ACC112 (cell line): ENCODE measurements around the gene LTBP2.

Experiments used
- H2AFZ ChIP-seq: fragments of 200-600 bp; sonication (generic); one replicate; pipeline ENCODE4 v1.6.0; 2017; ENCODE audit warnings: antibody characterized with exemption, low read length; ENCODE audit not compliant: unreplicated experiment
- H3K27ac ChIP-seq: fragments of 200-600 bp; sonication (generic); 2 replicates; pipeline ENCODE4 v1.5.1; 2014; ENCODE audit warnings: low read depth, mild to moderate bottlenecking, antibody characterized with exemption, low read length, moderate library complexity
- H3K27me3 ChIP-seq: fragments of 200-600 bp; sonication (generic); 2 replicates; pipeline ENCODE4 v1.6.1; 2014; ENCODE audit warnings: mild to moderate bottlenecking, antibody characterized with exemption, low read length, moderate library complexity, mixed read lengths; ENCODE audit not compliant: insufficient read depth
- H3K36me3 ChIP-seq: fragments of 200-600 bp; sonication (generic); 2 replicates; pipeline ENCODE4 v1.6.1; 2016; ENCODE audit warnings: mild to moderate bottlenecking, antibody characterized with exemption, low read length, moderate library complexity, mixed read lengths; ENCODE audit not compliant: insufficient read depth
- H3K4me1 ChIP-seq: fragments of 200-600 bp; sonication (generic); one replicate; pipeline ENCODE4 v1.6.1; 2016; ENCODE audit warnings: low read length, mixed read lengths; ENCODE audit not compliant: insufficient read depth, unreplicated experiment, control insufficient read depth
- H3K4me3 ChIP-seq: fragments of 200-600 bp; sonication (generic); 2 replicates; pipeline ENCODE4 v1.5.1; 2014; ENCODE audit warnings: mild to moderate bottlenecking, low read depth, low read length
- H3K79me2 ChIP-seq: fragments of 200-600 bp; sonication (generic); one replicate; pipeline ENCODE4 v1.6.0; 2016; ENCODE audit warnings: low read length; ENCODE audit not compliant: control insufficient read depth, unreplicated experiment, insufficient read depth

LTBP2 gene

DNA sequence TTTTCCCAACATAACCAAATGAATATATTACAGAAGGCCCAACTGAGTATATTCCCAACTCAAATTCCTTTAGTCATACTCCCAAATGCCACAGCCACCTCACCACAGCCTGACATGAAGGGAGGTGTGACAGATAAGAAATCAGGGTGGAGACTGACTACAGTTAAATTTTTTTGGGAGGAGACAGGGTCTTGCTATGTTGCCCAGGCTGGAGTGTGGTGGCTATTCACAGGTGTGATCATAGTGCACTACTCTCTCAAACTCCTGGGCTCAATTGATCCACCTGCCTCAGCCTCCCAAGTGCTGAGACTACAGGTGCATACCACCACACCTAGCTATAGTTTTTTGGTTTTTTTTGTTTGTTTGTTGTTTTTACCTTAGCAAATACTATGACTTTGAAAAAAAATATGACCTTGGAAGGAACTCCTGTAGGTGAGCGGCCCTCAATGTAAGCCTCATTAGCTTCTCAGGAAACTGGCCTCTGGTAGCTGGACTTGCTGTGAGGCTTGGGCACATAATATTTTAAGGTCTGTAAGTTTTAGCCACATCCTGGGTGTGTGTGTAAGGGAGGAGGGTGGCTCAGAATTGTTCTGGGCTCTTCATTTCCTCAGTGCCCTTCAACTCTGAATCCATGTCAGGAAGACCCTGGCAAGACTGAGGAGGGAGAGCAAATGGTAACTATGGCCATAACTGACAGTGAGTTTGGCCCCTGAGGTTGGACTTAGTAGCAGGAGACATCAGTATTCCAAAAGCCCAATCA is 39.1 kb upstream of the LTBP2 start:
- Histone ChIP-seq H3K79me2 (no peaks in the 10 kb centered on the region), H3K4me1 (peaks cover 41% of the 10 kb centered on the region), H3K4me3 (no peak overlapping the region), H3K27me3 (no peaks in the 10 kb centered on the region), H2AFZ (no peak overlapping the region), H3K36me3 (no peaks in the 10 kb centered on the region), H3K27ac (no peak overlapping the region)

- Histone ChIP-seq H3K27me3 (no peaks in the 10 kb centered on the region), H3K79me2 (no peaks in the 10 kb centered on the region), H3K4me1 (peaks cover 27% of the 10 kb centered on the region), H2AFZ (no peak overlapping the region), H3K27ac (no peak overlapping the region), H3K4me3 (no peak overlapping the region), H3K36me3 (no peaks in the 10 kb centered on the region)
Measured at GRCh38 chr14:74649673-74650072, 37.6 kb upstream of the LTBP2 start.

DNA sequence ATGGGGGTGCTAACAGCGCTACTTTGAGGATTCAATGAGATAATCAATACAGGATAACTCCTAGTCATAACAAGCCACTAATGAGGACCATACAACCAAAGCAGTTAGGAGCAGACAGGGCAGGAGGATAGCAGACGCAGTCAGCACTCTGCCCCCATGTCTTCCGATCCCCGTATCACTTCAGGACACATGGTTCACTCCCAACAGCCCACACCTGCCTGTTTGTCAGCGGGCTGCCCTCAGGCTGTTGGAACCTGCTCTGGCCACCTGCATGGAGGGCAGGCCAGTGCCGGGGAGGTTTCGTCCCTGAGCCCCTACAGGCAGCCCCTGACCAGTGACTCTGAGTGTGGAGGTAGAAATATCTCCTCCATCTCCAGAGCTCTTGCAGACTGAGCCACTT is 37.1 kb upstream of the LTBP2 start:
- Histone ChIP-seq H3K4me3 (no peak overlapping the region), H2AFZ (no peak overlapping the region), H3K36me3 (no peaks in the 10 kb centered on the region), H3K27ac (no peak overlapping the region), H3K79me2 (no peaks in the 10 kb centered on the region), H3K4me1 (peaks cover 23% of the 10 kb centered on the region), H3K27me3 (no peaks in the 10 kb centered on the region)

GRCh38 chr14:74648601-74649000 is 36.6 kb upstream of the LTBP2 start:
- no peak overlapping the region for H3K4me3 ChIP-seq
- H3K36me3 ChIP-seq: no peaks in the 10 kb centered on the region
- H3K27ac ChIP-seq: no peak overlapping the region
- H3K4me1 ChIP-seq: peaks cover 23% of the 10 kb centered on the region
- no peak overlapping the region for H2AFZ ChIP-seq
- H3K27me3 ChIP-seq: no peaks in the 10 kb centered on the region
- H3K79me2 ChIP-seq: no peaks in the 10 kb centered on the region

GRCh38 chr14:74647678-74648461 is 35.8 kb upstream of the LTBP2 start:
- no peak overlapping the region for H3K27ac ChIP-seq
- H3K4me1 ChIP-seq: peaks cover 23% of the 10 kb centered on the region
- H3K79me2 ChIP-seq: no peaks in the 10 kb centered on the region
- no peaks in the 10 kb centered on the region for H3K36me3 ChIP-seq
- no peaks in the 10 kb centered on the region for H3K27me3 ChIP-seq
- no peak overlapping the region for H2AFZ ChIP-seq
- no peak overlapping the region for H3K4me3 ChIP-seq

GRCh38 chr14:74647061-74647677 is 35.1 kb upstream of the LTBP2 start:
- H3K27me3 ChIP-seq: no peaks in the 10 kb centered on the region
- H3K36me3 ChIP-seq: no peaks in the 10 kb centered on the region
- no peak overlapping the region for H3K4me3 ChIP-seq
- no peak overlapping the region for H3K27ac ChIP-seq
- no peaks in the 10 kb centered on the region for H3K79me2 ChIP-seq
- H3K4me1 ChIP-seq: peaks cover 23% of the 10 kb centered on the region
- H2AFZ ChIP-seq: no peak overlapping the region

GRCh38 chr14:74645756-74646470 is 33.9 kb upstream of the LTBP2 start:
- H2AFZ ChIP-seq: no peak overlapping the region
- peaks cover 23% of the 10 kb centered on the region for H3K4me1 ChIP-seq
- H3K79me2 ChIP-seq: no peaks in the 10 kb centered on the region
- no peak overlapping the region for H3K27ac ChIP-seq
- H3K36me3 ChIP-seq: no peaks in the 10 kb centered on the region
- no peak overlapping the region for H3K4me3 ChIP-seq
- no peaks in the 10 kb centered on the region for H3K27me3 ChIP-seq

- Histone ChIP-seq H3K4me3 (no peak overlapping the region), H3K27ac (no peak overlapping the region), H3K79me2 (no peaks in the 10 kb centered on the region), H2AFZ (no peak overlapping the region), H3K36me3 (no peaks in the 10 kb centered on the region), H3K4me1 (peaks cover 18% of the 10 kb centered on the region), H3K27me3 (no peaks in the 10 kb centered on the region)
Measured at GRCh38 chr14:74645244-74645643, 33.2 kb upstream of the LTBP2 start.

DNA sequence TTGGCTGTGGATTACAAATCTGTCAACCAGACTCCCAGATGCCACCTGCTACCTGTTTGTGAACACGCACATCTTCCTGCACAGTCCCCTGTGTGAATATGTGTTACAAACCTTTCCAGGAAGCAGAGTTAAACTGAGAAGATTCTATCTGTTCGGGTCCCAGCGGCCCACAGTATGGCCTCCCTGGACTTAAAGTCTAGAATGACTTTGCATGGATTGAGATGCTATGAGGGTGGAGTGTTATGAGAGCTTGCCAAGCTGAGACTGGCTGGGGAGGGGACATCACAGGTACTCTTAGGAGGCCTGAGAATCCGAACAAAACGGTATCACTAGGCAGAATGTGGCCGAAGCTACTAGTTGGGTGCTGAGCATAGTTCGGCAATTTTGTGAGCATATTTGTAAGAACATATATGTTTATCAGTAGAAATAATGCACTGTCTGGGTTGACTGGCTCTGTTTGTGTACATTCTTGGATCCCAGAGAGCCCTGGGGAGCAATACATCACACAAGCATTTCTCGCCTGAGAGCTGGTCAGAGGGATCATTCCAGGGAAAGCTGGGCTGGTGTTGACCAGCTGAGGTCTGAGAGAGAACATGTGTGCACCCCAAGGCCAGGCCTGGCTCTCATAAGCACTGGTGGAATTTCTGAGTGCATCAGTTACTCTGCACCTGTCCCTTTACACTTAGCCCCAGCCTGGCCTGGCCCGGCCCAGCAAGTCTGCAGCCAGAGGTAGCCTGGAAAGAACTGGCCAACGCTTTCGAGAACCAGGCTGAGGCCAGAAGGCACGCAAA is 29.8 kb upstream of the LTBP2 start:
- Histone ChIP-seq H3K79me2 (no peaks in the 10 kb centered on the region), H2AFZ (no peak overlapping the region), H3K36me3 (no peaks in the 10 kb centered on the region), H3K4me3 (no peak overlapping the region), H3K4me1 (peaks cover 7% of the 10 kb centered on the region), H3K27ac (no peak overlapping the region), H3K27me3 (no peaks in the 10 kb centered on the region)

DNA sequence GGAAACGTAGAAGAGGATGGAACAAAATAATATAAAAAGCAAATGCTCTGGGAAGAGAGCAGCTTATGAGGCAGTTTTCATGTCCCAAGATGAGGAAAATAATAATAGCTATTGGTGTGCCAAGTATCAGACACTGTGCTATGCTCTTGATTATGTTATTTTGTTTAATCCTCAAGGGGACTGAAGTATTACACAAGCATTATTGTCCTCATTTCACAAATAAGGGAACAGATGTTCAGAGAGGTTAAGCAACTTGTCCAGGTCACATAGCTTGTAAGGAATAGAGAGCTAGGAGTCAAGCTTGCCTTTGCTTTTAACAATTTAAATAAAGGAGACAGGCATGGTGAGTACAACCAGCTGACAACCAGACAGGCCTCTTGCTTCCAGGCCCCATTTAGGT is 26.9 kb upstream of the LTBP2 start:
- Histone ChIP-seq H3K4me1 (peaks cover 7% of the 10 kb centered on the region), H3K4me3 (no peak overlapping the region), H2AFZ (no peak overlapping the region), H3K27ac (no peak overlapping the region), H3K36me3 (no peaks in the 10 kb centered on the region), H3K79me2 (no peaks in the 10 kb centered on the region), H3K27me3 (no peaks in the 10 kb centered on the region)
